Ovary (tissue), 3 donors: ENCODE data around the gene IQCM.

ENCODE experiments used
- CTCF ChIP-seq, 3 donors: fragments of 450-650 bp in 2 of 3; fragments of 200-600 bp in 1 of 3; IDR thresholded peaks; one replicate each; pipeline versions ENCODE4 v1.5.1 to v1.8.0; 2016 to 2022; ENCODE audit warnings: antibody characterized with exemption in 3 of 3, mild to moderate bottlenecking in 1 of 3
- POLR2A ChIP-seq: fragments of 450-650 bp; IDR thresholded peaks from one replicate; pipeline ENCODE4 v1.6.1; 2017; ENCODE audit warnings: antibody characterized with exemption, mild to moderate bottlenecking, moderate library complexity
- donor health status: DM: no; HTN: no; CAD: no.

- no peak for TF ChIP-seq CTCF (IDR thresholded peaks at IDR 0.05)
- no peak for TF ChIP-seq POLR2A
Measured at GRCh38 chr4:149604827-149605226, 210.8 kb downstream of the IQCM start.
